ENCODE data around the gene TUFT1.

DNA sequence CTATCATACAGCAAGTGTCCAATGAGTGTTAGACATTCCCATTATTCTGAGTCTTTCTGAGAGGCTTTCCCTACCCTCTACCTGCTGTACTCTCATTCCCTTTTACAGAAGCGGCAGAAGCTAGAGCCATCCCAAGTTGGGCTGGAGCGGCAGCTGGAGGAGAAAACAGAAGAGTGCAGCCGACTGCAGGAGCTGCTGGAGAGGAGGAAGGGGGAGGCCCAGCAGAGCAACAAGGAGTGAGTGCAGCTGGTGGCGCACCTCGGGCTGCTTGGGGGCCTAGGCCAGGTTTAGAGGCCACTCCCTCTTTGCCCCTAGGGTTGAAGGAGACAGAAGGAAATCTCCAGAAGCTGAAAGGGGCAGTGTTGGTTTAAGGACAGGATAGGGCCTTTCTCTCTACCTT is 16.8 kb upstream of the TUFT1 start:
- TF ChIP-seq RAD21 (IDR thresholded peaks at IDR 0.05; ENCODE audit: low read length): no peak
- TF ChIP-seq SMC3 (IDR thresholded peaks at IDR 0.05; ENCODE audit: low read depth, low read length): no peak
- TF ChIP-seq, protein P1, sequence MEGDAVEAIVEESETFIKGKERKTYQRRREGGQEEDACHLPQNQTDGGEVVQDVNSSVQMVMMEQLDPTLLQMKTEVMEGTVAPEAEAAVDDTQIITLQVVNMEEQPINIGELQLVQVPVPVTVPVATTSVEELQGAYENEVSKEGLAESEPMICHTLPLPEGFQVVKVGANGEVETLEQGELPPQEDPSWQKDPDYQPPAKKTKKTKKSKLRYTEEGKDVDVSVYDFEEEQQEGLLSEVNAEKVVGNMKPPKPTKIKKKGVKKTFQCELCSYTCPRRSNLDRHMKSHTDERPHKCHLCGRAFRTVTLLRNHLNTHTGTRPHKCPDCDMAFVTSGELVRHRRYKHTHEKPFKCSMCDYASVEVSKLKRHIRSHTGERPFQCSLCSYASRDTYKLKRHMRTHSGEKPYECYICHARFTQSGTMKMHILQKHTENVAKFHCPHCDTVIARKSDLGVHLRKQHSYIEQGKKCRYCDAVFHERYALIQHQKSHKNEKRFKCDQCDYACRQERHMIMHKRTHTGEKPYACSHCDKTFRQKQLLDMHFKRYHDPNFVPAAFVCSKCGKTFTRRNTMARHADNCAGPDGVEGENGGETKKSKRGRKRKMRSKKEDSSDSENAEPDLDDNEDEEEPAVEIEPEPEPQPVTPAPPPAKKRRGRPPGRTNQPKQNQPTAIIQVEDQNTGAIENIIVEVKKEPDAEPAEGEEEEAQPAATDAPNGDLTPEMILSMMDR (conservative IDR thresholded peaks at IDR 0.05; ENCODE audit: low read depth, low read length): no peak
- no peak for TF ChIP-seq MAFK (IDR thresholded peaks at IDR 0.05; ENCODE audit: low read depth, low read length)
- no peak for TF ChIP-seq BHLHE40 (IDR thresholded peaks at IDR 0.05; ENCODE audit: low read depth, low read length)
- TF ChIP-seq MXI1 (IDR thresholded peaks at IDR 0.05; ENCODE audit: borderline replicate concordance, low read depth, low read length): no peak
- no peak for TF ChIP-seq POLR2A (IDR thresholded peaks at IDR 0.05; ENCODE audit: low read depth, low read length)
- TF ChIP-seq, protein P2, sequence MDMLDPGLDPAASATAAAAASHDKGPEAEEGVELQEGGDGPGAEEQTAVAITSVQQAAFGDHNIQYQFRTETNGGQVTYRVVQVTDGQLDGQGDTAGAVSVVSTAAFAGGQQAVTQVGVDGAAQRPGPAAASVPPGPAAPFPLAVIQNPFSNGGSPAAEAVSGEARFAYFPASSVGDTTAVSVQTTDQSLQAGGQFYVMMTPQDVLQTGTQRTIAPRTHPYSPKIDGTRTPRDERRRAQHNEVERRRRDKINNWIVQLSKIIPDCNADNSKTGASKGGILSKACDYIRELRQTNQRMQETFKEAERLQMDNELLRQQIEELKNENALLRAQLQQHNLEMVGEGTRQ (IDR thresholded peaks at IDR 0.05; ENCODE audit: low read depth, low read length): no peak
- no peak for TF ChIP-seq NFE2L2 (IDR thresholded peaks at IDR 0.05; ENCODE audit: low read depth, low read length)
- no peak for TF ChIP-seq MAZ (IDR thresholded peaks at IDR 0.05; ENCODE audit: borderline replicate concordance, low read depth, low read length)
- TF ChIP-seq RCOR1 (IDR thresholded peaks at IDR 0.05; ENCODE audit: insufficient replicate concordance, low read length): no peak
- no peak for TF ChIP-seq CEBPB (IDR thresholded peaks at IDR 0.05; ENCODE audit: low read depth, low read length)
- no peak for TF ChIP-seq RFX5 (IDR thresholded peaks at IDR 0.05; ENCODE audit: low read depth, low read length)
